Measurements from ENCODE around the gene AQP12B.
"Not testable (repeated sequence)": the region's sequence is repeated elsewhere in the genome, so short reads cannot be mapped to it uniquely, and the experiment has no call there.

Gene AQP12B

DNA sequence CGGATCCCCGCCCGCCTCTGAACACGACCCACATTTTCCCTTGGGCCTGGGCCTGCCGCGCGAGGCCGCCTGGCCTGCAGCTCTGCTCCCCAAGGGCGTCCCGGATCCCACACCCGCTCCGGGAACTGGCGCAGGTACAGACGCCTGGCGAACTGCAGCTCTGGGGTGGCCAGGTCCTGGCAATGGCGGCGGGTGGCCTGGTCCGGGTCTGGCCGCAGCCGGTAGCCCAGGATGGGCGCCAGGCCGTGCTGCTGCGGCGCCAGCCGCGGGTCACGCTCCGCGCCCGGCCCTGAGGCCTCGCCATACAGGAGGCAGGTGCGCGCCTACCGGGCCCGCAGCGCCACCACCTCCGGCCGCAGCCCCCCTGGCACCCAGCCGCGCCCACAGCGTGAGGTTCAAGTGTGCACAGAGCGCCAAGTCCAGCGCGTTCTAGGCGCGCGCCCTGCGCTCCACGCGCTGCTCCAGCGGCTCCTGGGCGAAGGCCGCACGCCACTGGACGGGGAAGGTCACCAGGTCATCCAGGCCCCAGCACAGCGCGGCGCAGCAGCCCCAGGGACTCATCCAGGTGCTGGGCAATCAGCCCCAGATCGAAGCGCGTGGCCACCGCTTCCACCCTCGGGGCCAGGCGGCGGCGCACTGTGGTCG, 18.5 kb upstream of the AQP12B start:
- DNase-seq = no peak

DNA sequence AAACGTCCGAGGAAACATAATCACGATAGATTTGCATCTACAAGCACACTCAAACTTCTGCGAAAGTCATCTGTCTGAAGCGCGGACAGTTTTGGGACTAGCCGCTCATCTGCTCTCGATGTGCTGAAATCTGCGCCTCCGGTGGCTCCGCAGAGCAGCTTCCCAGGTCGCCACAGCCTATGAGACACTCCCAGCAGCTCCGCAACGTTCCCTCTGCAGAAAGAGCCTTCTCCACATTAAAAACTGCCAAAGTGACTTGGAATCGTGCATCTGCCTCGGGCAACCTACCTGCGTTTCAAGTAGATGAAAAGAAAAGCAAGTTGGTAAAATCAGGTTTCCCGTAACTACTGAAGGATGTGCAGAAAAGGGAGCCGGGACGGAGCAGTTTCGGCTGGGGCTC, 17.9 kb upstream of the AQP12B start:
- not testable (repeated sequence) for DNase-seq

DNA sequence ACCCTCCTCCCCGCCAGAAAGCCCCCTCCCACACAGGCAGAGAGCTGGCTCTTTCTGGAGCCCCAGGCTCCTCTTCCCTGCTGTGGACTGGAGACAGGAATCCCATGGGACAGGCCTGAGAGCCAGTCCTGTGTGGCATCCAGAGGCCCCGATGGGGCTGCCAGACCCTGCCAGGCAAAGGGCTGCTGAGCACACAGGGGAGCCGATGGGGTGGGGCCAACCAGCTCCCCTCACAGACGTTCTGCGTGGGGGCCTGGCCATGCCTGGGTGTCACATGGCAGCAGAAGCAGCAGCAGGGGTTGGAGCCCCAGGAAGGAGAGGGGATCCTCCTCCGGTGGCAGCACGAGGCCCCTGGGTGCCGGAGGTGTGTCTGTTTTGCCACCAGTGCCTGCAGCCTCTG, 17.1 kb upstream of the AQP12B start:
- not testable (repeated sequence) for DNase-seq

DNA sequence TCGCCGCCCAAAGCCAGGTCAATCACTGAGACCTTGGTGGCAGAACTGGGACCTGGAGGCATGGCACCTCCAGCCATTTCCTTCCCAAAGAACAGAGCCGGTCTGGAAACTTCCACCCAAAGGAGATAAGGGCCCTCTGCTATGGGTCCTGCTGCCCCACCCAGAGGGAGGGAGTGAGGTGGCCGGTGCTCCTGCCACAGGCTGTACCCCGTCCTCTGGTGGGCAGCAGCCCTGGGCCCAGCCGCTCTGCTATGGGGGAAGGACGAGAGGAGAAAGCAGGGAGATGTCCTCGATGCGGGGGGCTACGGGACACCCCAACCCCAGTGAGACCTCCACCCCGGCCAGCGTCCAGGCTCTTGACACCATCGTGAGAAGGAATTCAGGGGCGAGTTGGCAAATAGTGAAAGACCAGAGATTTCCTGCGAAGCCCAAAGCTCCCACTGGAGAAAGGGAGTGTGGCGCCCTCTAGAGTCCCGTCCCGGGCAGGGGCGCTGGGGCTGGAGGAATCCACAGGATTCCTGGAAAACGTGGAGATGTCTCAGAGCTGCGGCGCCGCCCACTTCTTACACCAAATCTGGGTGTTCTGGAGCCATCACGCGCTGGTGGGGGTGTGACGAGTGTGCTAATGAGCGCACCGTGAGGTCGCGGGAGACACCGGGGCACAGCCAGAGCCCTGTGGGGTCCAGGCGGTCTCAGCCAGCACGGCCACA, 16.3 kb upstream of the AQP12B start:
- not testable (repeated sequence) for DNase-seq

DNA sequence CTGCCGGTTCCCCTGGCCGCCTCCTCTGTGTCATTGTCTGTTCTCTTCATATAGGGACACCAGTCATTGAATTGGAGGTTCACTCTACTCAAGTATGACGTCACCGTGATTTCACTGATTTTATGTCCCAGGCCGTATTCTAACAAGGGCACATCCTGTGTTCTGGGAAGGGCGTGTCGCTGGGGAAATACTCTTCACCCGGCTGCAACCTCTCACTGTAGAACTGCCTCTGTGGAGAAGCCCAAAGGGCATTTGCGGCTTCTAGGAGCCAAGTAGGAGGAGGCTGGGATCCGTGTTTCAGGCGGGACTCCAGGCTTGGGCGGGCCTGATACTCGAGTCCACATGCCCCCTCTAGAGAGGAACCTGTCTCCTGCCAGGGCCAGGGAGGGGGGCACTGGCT, 13.8 kb upstream of the AQP12B start:
- not testable (repeated sequence) for DNase-seq

DNA sequence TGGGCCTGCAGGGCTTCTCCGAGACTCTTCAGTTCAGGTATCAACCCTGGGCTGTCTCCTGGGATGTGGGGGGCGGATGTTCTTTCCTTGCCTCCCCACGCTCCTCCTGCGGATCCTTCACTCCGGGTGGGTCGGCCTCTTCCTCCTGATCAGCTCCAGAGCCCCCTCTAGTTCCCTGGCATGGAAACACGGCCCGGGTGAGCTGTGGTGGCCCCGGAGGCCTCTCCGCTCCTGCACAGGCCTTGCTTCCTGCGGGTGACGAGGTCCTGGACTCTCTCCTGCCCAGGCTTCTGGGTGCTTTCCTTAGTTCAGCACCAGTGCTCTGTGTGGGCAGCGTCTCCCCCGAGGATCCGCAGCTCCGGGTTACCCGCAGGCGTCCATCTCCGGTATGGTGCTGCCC, 12.9 kb upstream of the AQP12B start:
- not testable (repeated sequence) for DNase-seq

DNA sequence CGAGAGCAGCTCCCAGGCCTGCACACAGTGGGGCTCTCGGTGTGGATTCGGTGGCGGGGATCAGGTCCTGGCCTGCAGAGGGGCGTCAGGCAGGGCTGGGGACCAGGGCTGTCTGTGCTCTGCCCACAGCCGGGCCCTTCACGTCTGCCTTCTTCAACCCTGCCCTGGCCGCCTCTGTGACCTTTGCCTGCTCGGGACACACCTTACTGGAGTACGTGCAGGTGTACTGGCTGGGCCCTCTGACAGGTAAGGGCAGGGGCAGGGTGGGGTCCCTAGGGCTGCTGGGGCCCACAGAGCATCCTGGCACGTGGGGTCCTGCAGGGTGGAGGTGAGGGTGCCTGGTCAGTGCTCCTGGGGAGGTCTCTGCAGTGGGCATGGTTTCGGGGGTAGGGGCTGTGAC, 11.6 kb upstream of the AQP12B start:
- DNase-seq = not testable (repeated sequence)

DNA sequence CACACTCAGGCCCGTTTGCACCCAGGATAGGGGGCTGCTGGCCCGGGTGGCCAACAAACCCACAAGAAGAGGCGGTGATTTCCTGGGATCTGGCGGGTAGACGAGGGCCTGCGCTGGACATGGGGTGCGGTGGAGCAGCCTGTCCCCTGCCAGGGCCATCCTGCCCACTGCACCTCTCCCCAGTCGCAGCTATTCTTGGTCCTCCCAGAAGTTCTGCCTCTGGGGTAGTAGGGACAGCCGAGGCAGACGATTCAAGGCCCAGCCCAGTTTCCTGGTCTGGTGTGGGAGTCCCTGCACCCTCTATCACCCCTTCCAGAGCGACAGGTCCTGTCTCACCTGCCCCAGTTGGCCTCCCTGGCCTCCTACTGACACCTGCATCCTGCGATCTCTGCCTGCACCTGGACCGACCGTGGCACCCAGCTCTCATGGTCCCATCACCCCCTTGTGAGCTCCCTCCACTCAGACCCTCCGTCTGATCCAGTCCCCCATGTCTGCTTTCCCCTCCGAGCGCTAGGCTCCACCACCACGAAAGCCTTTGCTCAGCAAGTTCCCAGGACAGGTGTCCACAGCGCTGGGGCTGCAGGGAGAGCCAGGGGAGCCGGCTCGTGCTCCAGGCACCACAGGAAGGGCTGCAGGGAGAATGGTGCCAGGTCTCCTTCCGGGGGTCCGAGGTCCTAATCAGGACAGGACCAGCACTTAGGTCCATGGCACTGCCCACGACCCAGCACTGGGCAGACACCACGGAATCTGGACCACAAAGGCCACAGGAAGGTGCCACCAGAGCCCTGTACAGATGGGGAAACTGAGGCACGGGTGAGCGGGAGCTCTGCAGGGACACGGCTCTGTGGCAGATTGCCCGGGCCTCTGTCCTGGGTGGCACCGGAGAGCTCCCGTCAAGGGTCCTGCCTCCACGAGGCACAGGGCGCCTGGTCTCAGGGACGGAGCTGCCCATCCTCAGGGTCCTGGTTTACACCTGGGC, 10.2 kb upstream of the AQP12B start:
- not testable (repeated sequence) for DNase-seq

DNA sequence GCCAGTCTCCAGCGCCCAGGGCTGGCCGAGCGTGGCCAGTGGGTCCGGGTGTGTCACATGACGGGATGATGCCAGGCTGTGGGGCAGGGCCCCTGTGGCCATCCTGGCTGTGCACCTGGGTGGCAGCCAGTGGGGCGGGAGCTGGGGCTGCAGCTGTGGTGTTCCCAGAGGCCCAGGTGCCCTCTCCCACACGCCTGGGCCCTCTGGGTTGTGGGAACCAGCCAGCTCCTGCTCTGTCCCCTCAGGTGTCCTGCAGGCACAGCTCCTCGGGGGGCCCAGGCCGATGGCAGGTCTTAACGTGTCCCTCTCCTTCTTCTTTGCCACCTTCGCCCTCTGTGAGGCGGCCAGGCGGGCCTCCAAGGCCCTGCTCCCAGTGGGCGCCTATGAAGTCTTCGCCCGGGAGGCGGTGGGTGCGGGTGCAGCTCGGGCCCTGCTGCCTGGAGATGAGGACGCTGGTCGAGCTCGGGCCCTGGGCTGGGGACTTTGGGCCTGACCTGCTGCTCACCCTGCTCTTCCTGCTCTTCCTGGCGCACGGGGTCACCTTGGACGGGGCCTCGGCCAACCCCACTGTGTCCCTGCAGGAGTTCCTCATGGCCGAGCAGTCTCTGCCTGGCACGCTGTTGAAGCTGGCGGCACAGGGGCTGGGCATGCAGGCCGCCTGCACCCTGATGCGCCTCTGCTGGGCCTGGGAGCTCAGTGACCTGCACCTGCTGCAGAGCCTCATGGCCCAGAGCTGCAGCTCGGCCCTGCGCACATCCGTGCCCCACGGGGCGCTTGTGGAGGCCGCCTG, 9.1 kb upstream of the AQP12B start, which contains the start of gene AQP12A:
Gene AQP12A (plus strand): TSS at position 236 of the 790 bp plus-strand sequence. CDS start 48 bp downstream, at position 284.
- not testable (repeated sequence) for DNase-seq

DNA sequence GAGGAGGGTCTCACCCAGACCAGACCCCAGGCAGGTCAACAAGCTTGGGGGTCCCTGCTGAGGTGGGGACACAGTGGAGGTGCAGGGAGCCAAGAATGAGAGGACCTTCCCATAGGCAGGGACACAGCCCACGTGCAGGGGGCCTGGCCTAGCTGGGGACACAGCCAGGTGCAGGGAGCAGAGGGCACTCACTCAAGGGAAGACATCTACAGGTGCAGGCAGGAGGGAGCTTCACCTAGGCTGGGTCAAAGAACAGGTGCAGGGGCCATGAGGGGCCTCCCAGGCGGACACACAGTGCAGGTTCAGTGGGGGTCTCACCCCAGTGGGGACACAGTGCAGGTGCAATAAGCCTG, 8.4 kb upstream of the AQP12B start:
- not testable (repeated sequence) for DNase-seq

DNA sequence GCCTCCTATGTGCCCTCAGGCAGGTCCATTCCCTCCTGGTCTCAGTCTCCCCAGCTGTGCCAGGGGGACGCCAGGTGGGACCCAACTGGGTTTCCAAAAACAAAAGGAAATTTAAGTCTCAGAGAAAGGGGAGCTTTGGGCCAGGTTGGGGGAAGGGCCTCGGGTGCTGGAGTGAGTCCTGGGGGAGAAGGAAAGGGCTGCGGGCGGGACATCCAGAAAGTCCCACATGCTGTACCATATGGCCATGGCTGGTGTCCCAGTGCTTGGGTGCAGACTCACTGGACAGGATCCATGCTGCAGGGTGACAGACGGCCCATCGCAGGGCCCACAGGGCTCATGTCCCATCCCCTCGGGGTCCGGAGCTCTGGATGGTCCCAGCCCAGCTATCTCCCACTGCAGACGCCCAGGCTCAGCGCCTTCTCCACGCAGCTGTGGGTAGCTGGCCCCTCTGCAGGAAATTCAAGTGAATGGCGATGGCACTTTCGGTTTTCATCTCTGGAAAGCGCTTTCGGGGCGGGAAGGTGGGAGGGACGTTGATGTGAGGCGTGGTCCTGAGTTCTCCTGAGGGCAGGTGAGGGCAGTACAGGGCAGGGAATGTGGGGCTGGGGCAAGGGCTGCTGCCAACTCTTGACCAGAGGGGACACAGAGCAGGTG, 7.9 kb upstream of the AQP12B start:
- DNase-seq = not testable (repeated sequence)

DNA sequence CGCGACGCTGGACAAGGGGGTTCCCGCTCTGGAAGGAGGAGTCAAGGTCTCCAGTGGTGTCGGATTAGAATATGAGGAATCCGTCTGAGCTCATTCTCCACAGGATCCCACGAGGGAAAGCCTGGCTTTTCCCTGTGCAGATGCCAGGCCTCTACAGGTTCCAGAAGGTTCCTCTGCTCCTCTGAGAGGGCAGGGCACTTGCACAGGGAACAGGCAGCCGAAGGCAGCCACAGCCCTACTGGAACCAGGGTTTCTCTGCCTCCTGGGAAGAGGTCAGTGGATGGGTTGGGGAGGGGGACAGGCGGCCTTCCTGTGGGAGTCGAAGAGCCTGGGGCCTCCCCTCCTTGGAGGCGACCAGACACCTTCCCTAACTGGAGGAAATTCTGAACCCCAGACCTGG, 7.3 kb upstream of the AQP12B start:
- DNase-seq = no peak

DNA sequence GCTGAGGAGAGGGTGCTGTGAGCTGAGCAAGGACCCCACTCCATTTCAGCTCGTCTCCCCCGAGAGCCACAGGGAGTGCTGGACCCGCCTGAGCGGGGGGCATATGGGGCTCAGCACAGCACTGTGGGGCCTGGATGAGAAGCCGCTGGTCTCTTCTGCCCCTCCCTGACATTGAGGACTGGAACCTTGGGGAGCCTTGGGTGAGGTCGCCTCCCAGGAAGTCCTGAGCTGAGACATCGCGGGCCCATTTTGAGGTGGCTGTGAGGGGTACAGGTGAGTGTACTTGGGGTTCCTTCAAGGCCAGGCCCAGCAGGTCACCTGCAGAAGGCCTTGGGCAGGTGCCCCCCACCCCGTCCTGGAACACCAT, 5.9 kb upstream of the AQP12B start:
- no peak for DNase-seq

DNA sequence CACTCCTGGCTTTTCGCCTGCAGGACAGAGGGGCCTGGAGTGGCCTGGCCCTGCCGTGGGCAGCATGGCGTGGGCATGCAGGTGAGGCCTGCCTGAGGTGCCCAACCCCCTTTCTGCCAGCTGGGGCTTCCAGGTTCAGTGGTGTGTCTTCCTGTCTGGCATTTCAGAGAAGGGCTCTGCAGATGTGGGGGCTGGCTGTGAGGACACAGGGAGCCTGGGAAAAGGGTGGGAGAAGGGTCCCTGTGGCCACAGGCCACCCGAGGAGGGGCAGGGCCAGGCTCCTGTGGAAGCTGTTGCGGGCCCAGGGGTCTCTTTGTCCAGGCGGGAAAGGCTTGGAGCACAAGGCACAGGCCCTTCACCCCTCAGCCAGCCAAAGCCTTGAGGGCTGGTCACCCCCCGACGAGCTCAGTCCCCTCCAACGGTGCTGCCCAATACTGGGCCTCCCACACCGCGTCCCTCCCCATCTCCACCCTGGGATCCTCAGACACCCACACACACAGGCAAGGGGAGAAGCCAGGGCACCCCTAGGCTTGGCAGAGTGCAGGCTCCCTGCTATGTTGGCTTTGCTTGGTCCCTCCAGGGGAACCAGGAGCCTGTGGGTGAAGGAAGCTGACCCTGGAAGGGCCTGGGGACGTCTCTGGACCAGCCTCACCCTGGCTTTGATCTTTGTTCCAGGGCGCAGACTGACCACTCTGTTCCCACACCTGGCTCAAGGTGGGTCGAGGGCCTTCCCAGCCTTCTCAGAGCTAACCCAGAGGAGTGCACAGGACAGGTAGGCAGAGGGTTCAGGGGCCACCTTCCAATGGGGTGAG, 5.3 kb upstream of the AQP12B start:
- DNase-seq = no peak

DNA sequence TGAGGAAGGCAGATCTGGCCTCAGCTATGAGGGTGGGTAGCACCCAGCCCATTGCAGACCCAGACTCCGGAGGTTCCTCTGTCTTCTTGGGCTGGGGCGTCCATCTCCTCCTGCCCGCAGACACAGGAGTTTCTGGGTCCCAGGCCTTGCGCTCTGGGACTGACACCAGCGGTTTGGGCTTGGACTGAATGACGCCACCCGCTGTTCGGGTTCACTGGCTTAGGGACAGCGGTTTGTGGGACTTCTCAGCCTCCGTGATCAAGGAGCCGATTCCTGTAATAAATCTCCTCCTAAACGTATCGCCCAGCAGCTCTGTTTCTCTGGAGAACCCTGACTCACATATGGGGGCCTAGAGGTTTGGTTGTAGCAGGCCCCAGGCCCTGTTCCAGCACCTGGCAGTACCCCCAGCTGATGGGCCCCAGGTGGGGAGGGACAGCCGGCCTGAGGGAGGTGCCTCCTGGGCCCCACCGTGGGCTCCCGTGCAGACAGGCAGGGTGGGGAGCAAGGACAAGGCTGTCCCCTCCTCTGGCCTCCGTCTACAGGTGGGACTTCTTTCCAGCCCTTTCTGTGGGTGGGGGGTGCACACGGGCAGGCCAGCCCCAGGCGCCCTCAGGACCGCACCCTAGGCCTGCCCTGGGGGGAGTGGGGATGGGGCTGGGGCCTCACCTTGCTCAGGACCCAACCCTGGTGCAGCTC, 4.5 kb upstream of the AQP12B start:
- DNase-seq = no peak

DNA sequence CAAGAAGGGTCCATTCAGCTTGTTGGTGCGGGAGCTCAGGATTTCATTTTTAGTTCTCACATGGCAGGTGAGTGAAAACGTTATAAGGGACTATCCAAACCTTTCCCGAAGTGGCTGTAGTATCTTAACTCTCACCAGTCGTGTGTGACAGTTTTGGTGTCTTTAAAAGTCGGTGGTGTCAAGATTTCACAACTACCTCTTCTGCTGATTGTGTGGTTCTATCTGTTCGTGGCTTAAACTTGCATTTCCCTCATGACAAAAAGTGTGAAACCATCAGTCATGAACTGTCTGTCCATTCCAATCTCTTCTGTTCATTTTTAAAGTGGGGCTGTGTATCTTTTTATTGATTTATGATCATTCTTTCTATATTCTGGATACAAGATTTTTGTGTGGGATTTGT, 3.8 kb upstream of the AQP12B start:
- DNase-seq = no peak

DNA sequence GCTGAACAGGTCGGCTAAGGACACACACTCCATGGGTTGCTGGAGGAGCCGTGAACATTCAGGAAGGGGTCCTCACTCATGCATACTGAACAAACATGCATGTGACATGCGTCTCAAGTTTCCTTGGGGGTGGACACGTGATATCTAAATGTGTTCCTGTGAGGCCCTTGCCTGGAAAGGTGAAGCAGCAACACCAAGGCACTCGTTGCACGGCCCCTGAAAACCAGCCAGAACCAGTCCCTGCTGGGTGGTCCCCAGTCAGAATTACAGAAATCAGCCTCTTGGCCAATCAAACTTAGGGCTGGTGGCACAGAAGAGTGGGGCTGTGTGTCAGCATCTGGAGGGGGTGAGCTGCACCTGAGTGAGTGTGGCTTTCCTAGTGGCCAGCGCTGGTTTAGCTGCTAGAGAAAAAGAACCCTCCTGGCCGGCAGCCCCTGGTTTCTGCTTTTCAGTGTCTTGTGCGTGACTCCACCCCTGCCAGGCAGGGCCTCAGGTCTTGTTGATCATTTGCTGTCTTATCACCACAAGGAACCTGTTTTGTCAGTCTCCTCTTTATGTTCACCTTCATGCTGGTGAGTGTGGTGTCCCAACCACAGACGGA, 3.2 kb upstream of the AQP12B start:
- no peak for DNase-seq

DNA sequence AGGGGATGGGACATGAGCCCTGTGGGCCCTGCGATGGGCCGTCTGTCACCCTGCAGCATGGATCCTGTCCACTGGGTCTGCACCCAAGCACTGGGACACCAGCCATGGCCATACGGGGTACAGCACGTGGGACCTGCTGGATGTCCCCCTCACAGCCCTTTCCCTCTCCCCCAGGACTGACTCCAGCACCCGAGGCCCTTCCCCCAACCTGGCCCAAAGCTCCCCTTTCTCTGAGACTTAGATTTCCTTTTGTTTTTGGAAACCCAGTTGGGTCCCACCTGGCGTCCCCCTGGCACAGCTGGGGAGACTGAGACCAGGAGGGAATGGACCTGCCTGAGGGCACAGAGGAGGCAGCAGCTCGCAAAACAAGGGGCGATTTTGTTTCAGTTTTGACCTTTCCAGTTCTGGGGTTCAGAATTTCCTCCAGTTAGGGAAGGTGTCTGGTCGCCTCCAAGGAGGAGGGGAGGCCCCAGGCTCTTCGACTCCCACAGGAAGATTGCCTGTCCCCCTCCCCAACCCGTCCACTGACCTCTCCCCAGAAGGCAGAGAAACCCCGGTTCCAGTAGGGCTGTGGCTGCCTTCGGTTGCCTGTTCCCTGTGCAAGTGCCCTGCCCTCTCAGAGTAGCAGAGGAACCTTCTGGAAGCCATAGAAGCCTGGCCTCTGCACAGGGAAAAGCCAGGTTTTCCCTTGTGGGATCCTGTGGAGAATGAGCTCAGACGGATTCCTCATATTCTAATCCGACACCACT, 1.5 kb upstream of the AQP12B start:
- not testable (repeated sequence) for DNase-seq

DNA sequence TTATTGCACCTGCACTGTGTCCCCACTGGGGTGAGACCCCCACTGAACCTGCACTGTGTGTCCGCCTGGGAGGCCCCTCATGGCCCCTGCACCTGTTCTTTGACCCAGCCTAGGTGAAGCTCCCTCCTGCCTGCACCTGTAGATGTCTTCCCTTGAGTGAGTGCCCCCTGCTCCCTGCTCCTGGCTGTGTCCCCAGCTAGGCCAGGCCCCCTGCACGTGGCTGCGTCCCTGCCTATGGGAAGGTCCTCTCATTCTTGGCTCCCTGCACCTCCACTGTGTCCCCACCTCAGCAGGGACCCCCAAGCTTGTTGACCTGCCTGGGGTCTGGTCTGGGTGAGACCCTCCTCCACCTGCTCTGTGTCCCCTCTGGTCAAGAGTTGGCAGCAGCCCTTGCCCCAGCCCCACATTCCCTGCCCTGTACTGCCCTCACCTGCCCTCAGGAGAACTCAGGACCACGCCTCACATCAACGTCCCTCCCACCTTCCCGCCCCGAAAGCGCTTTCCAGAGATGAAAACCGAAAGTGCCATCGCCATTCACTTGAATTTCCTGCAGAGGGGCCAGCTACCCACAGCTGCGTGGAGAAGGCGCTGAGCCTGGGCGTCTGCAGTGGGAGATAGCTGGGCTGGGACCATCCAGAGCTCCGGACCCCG, 769 bp upstream of the AQP12B start:
- not testable (repeated sequence) for DNase-seq

Measured in fibroblast of upper back skin (primary cell).